BE2C (cell line): Measurements from ENCODE around the gene NHP2.

ENCODE experiments used
- DNase-seq: peaks from one replicate; pipeline ENCODE4 v3.0.0-alpha.2; 2020
- H3K27me3 ChIP-seq: fragments of 250-450 bp; sonication (Bioruptor Pico); 2 replicates; pipeline ENCODE4 v1.5.1; 2020; ENCODE audit warnings: mild to moderate bottlenecking
- H3K36me3 ChIP-seq: fragments of 250-450 bp; sonication (Bioruptor Pico); 2 replicates; pipeline ENCODE4 v1.5.1; 2020; ENCODE audit warnings: mild to moderate bottlenecking
- H3K4me1 ChIP-seq: fragments of 250-450 bp; sonication (Bioruptor Pico); 2 replicates; pipeline ENCODE4 v1.5.1; 2020
- H3K4me3 ChIP-seq: 2 replicates; pipeline ENCODE4 v1.5.1; 2011; ENCODE audit warnings: low read depth, low read length
- H3K9me3 ChIP-seq: fragments of 250-450 bp; sonication (Bioruptor Pico); 2 replicates; pipeline ENCODE4 v1.5.1; 2020
- CTCF ChIP-seq: IDR thresholded peaks from 2 replicates; pipeline ENCODE4 v1.5.1; 2012; ENCODE audit warnings: mild to moderate bottlenecking, low read depth, low read length

NHP2 gene

GRCh38 chr5:178115136-178115813, 38.4 kb downstream of the NHP2 start:
- Histone ChIP-seq H3K9me3 (peaks cover 7% of the 10 kb centered on the region; the same call in 1 of the 2 replicates), H3K4me1 (no peaks in the 10 kb centered on the region), H3K36me3 (no peaks in the 10 kb centered on the region), H3K4me3 (no peak overlapping the region), H3K27me3 (peaks cover 24% of the 10 kb centered on the region)
- no peak for TF ChIP-seq CTCF
- no peak for DNase-seq

DNA sequence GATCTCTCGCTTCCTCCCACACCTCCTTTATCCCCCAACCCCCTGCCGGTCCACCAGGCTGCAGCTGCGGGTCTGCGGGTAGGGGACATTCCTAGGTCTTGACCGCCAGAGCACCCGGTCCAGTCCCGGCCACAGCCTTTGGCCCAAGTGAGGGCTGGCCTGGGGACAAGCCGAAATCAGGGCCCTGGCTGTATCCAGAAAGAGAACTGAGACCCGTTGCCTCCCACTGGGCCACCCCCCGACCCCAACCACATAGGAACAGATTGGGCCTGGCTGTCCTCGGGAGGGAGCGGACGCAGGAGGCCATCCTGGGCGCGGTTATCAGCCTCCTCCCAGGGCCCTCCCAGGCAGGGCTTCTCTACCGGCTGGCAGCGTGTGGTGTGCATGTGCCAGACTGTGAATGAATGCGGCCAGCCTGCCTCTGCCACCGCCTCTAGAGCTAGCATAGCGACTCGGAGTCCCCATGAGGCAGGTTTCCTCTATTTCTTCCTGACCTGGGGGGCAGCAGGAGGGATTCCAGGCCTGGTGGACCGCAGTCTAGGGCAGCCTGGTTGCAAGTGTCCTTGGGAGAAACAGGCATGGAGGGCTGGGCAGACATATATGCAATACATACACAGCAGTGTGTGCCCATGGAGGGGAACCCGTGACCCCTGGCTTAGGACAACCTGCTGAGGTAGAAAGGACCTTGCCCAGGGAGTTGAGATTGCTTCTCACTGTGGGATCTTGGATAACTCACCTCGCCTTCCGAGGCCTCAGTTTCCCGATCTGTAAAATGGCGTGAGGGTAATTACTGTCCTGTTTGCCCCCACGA, 39.2 kb downstream of the NHP2 start:
- Histone ChIP-seq H3K9me3 (peaks cover 7% of the 10 kb centered on the region; the same call in 1 of the 2 replicates), H3K4me1 (no peaks in the 10 kb centered on the region), H3K4me3 (no peak overlapping the region), H3K36me3 (no peaks in the 10 kb centered on the region), H3K27me3 (peaks cover 24% of the 10 kb centered on the region)
- DNase-seq, result no peak
- TF ChIP-seq CTCF, result no peak

- Histone ChIP-seq H3K9me3 (peaks cover 7% of the 10 kb centered on the region; the same call in 1 of the 2 replicates), H3K27me3 (peaks cover 24% of the 10 kb centered on the region), H3K4me3 (no peak overlapping the region), H3K36me3 (no peaks in the 10 kb centered on the region), H3K4me1 (no peaks in the 10 kb centered on the region)
- TF ChIP-seq CTCF, result no peak
- DNase-seq, result no peak
Measured at GRCh38 chr5:178113841-178114324, 39.8 kb downstream of the NHP2 start.

GRCh38 chr5:178113141-178113787, 40.4 kb downstream of the NHP2 start, which contains the start of gene N4BP3:
TSS of gene N4BP3 (plus strand) at chr5:178113532. CDS start at chr5:178119584, 6,052 bp downstream.
- Histone ChIP-seq H3K36me3 (no peaks in the 10 kb centered on the region), H3K27me3 (peaks cover 24% of the 10 kb centered on the region), H3K9me3 (peaks cover 7% of the 10 kb centered on the region; the same call in 1 of the 2 replicates), H3K4me3 (no peak within 1 kb of the TSS), H3K4me1 (no peaks in the 10 kb centered on the region)
- no peak for TF ChIP-seq CTCF
- peak; percentile 73 for DNase-seq

- no peak for TF ChIP-seq CTCF
- Histone ChIP-seq H3K4me3 (no peak overlapping the region), H3K27me3 (peaks cover 24% of the 10 kb centered on the region), H3K4me1 (no peaks in the 10 kb centered on the region), H3K9me3 (peaks cover 7% of the 10 kb centered on the region; the same call in 1 of the 2 replicates), H3K36me3 (no peaks in the 10 kb centered on the region)
- DNase-seq, result no peak
Measured at GRCh38 chr5:178112545-178112944, 41.1 kb downstream of the NHP2 start.
